Cardiac fibroblast (primary cell): ENCODE data around the gene IPO4.
A peak's percentile ranks its signal among the peaks of the same experiment; 100 is the strongest.

ENCODE experiments used
- DNase-seq, 2 donors: peaks; one replicate each; pipeline versions ENCODE4 v3.0.0 to v3.0.0-alpha.2; 2010; ENCODE audit warnings: low read depth in 2 of 2
- H3K4me3 ChIP-seq, 2 donors: replicated peaks in 1 of 2; 1 replicate in 1 of 2; 2 replicates in 1 of 2; pipeline ENCODE4 v1.5.1; 2011; ENCODE audit warnings: low read depth in 2 of 2, low read length in 2 of 2, mild to moderate bottlenecking in 2 of 2, moderate library complexity in 1 of 2
- TF ChIP-seq, protein P1 (sequence below): IDR thresholded peaks from one replicate; pipeline ENCODE4 v1.5.1; 2011; ENCODE audit warnings: low read depth, mild to moderate bottlenecking, low read length, inconsistent platforms

The IPO4 gene

DNA sequence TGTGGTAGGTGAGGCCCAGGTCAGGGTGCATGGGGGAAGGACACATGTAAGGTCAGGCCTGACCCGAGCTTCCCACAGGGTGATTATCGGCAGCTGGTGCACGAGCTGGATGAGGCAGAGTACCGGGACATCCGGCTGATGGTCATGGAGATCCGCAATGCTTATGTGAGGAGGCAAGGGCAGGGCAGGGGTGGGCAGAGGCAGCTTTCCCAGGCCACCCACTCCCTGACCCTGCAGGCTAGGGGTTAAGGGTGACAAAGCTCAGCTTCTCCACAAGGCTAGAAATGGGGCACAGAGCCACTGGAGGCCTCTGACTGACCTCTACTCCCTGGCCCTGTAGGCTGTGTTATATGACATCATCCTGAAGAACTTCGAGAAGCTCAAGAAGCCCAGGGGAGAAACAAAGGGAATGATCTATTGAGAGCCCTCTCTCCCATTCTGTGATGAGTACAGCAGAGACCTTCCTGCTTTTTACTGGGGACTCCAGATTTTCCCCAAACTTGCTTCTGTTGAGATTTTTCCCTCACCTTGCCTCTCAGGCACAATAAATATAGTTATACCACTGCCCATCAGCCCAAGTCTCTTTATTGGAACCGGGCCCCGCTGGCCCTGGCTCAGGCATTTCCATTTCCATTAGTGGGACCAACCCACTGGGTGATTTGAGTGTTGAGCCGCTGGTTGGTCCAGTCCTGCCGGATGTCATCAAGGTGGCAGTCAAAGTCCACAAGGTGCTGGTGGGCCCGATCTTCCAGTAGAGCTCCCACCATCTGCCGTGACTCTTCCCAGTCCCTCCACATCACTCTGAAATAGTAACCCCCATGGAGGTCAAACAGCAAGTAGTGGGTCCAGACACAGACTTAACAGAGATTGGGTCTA lies 50.0 kb downstream of the IPO4 start:
- no peak for DNase-seq
- TF ChIP-seq, protein P1, sequence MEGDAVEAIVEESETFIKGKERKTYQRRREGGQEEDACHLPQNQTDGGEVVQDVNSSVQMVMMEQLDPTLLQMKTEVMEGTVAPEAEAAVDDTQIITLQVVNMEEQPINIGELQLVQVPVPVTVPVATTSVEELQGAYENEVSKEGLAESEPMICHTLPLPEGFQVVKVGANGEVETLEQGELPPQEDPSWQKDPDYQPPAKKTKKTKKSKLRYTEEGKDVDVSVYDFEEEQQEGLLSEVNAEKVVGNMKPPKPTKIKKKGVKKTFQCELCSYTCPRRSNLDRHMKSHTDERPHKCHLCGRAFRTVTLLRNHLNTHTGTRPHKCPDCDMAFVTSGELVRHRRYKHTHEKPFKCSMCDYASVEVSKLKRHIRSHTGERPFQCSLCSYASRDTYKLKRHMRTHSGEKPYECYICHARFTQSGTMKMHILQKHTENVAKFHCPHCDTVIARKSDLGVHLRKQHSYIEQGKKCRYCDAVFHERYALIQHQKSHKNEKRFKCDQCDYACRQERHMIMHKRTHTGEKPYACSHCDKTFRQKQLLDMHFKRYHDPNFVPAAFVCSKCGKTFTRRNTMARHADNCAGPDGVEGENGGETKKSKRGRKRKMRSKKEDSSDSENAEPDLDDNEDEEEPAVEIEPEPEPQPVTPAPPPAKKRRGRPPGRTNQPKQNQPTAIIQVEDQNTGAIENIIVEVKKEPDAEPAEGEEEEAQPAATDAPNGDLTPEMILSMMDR, result no peak
- H3K4me3 ChIP-seq, result no peak overlapping the region

DNA sequence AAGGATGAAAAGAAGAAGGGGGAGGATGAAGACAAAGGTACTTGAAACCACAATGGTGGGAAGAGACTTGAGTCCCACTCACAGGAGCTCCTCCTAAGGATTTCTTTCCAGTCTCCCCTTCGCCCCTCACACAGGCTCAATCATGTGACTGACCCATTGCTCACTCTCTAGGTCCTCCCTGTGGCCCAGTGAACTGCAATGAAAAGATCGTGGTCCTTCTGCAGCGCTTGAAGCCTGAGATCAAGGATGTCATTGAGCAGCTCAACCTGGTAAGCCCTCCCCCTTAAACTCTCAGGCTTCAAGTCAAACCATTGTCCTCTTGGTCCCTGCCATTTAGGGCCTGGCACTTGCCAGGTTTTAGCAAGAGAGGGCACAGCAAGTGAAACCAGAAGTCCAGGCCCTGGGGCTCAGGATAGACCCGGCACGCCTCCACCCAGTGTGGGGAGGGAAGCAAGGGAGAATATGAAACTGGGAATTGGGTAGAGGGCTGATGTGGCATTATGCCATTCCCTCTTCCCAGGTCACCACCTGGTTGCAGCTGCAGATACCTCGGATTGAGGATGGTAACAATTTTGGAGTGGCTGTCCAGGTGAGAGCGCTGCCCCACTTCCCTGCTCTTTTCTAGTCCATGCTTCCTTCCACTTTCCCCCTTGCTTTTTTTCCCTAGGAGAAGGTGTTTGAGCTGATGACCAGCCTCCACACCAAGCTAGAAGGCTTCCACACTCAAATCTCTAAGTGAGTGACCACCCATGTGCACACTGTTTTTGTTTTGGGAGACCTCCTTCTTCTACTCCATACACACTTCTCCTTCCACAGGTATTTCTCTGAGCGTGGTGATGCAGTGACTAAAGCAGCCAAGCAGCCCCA lies 50.9 kb downstream of the IPO4 start:
- no peak overlapping the region for H3K4me3 ChIP-seq
- TF ChIP-seq, protein P1, result no peak
- DNase-seq, result no peak

DNA sequence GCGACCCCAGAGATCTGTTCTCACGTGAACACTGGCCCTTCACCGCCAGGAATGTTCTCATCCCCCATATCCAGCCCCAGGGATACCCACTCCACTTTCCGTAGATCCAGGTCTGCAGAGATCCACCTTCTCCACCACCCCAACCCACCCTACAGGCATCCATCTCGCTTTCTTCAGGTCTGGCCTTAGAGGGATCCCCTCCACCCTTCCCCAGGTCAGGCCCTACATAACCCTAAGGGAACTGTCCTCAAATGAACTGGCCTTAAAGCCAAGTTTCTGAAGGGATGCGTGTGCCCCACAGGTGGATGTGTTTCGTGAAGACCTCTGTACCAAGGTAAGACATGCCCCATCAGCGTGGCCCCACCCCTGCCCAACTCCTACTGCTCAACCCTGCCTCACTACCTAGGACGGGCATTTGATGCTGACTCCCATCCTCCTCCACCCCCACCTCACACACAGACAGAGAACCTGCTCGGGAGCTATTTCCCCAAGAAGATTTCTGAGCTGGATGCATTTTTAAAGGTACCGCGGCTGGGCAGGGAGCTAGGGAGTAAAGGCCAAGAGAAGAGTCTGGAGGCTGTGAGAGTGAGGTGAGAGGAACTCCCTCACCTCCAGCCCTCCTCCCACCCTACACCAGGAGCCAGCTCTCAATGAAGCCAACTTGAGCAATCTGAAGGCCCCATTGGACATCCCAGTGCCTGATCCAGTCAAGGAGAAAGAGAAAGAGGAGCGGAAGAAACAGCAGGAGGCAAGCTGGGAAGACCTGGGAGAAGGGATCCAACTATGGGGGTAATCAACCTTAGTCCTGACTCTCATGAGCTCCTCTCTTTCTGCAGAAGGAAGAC lies 51.7 kb downstream of the IPO4 start:
- no peak for DNase-seq
- TF ChIP-seq, protein P1, result no peak
- peak overlapping the region; percentile 76 to 89 for H3K4me3 ChIP-seq

- H3K4me3 ChIP-seq, result peak within 1 kb of the TSS; percentile 76 to 89
- TF ChIP-seq, protein P1, result no peak
- DNase-seq, result peak; percentile 84 to 89
Measured at GRCh38 chr14:24135834-24136683, 52.6 kb downstream of the IPO4 start, which contains the start of gene PSME1. PSME1 (plus strand) TSS chr14:24136194; CDS start chr14:24136263, 69 bp downstream.

GRCh38 chr14:24135584-24135833 lies 53.1 kb downstream of the IPO4 start:
- peak overlapping the region; percentile 76 to 89 for H3K4me3 ChIP-seq
- TF ChIP-seq, protein P1, result no peak
- no peak for DNase-seq
